GM21423 (cell line): Measurements from ENCODE around the gene AMOTL1.

Experiments
- ATAC-seq: cut with Tn5 transposase; IDR thresholded peaks from one replicate; pipeline ENCODE4 v1.9.1; 2021; ENCODE audit warnings: mild to moderate bottlenecking, moderate library complexity; ENCODE audit not compliant: unreplicated experiment

Gene AMOTL1, protein sequence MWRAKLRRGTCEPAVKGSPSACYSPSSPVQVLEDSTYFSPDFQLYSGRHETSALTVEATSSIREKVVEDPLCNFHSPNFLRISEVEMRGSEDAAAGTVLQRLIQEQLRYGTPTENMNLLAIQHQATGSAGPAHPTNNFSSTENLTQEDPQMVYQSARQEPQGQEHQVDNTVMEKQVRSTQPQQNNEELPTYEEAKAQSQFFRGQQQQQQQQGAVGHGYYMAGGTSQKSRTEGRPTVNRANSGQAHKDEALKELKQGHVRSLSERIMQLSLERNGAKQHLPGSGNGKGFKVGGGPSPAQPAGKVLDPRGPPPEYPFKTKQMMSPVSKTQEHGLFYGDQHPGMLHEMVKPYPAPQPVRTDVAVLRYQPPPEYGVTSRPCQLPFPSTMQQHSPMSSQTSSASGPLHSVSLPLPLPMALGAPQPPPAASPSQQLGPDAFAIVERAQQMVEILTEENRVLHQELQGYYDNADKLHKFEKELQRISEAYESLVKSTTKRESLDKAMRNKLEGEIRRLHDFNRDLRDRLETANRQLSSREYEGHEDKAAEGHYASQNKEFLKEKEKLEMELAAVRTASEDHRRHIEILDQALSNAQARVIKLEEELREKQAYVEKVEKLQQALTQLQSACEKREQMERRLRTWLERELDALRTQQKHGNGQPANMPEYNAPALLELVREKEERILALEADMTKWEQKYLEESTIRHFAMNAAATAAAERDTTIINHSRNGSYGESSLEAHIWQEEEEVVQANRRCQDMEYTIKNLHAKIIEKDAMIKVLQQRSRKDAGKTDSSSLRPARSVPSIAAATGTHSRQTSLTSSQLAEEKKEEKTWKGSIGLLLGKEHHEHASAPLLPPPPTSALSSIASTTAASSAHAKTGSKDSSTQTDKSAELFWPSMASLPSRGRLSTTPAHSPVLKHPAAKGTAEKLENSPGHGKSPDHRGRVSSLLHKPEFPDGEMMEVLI

DNA sequence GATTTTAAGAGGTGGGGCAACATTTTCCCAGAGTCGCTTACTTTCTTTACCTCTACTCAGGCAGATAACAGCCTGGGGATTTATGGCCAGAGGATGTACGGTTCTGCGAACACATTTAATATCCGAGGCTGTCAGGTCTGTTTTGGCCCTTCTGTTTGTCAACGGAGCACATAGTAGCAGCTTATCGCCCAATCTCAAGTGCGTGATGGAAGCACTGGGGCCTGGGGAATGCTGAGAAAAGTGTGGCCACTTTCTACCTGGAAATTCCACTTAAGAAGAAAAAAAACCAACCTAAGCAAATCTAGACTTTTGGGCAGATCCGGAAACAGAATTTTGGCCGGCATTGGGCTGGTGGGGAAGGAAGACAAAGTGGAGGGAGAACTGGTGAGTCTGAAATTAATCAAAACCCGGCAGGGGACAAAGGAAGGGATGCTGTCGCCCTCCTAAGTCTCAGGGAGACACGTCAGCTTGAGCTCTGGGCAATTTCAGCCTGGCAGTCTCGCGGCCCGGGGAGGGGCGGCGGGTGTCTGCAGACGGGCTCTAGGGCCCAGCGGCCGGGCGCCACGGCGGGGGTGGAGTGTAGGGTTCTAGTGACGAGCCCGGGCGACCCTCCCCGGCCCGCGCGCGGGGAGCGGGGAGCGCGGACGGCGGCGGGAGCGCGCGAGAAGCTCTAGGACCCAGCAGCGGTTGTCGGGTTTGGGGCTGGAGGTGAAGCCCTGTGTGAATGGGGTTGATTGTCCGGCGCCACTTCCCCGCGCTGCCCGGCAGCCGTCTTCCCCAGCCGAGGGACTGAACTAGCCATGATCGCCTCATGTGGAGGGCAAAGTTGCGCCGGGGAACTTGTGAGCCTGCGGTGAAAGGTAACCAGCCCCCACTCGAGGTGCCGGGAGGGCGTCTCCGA is at the start of gene AMOTL1:
Gene AMOTL1 (plus strand): TSS at position 656 of the 901 bp plus-strand sequence. CDS start 156 bp downstream, at position 812.
- peak; percentile 87 for ATAC-seq

DNA sequence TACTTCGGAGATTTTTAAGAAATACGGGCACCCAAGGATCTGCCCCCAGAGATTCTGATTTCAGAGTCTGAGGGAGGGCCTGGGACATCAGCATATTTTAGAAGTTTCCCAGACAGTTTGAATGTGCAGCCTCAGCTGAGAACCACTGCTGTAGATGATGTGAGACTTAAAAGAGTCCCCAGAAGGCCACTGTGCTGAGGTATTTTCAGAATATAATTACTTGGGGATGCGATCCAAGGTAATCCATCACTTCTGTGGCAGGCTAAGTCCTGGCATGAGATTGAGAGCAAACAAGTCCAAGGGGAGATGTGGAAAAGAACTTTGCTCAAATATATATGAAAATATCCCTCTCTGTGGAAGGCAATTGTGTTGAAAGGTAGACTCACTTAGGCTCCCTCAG is 48.3 kb upstream of the AMOTL1 start:
- no peak for ATAC-seq

DNA sequence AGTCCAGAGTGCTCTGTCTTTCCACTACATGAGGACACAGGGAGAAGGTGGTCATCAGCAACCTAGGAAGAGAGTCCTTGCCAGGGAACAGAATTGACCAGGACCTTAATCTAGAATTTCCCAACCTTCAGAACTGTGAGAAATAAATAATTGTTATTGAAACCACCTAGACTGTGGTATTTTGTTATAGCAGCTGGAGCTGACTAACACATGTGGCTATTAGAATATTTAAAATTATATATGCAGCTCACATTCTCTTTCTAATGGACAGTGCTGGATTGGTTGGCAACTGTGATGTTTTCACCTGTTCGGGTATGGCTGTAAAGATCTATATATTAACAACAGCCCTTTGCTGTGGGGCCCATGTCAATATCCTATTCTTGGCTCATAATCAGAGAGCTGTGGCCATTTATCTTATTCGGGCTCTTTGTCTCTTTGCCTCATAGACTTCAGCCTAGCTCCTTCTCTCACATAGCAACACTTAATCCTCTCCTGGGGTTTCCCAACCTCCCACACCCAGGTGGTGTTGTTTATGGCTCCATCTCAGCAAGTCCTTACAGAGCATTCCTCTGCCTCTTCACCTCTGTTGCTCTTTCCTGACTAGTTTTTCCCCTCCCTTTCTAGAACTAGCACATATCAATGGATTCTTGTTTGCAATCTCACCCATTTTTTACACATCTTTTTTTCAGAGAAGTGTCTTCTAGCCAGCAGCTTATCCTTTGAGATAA is 46.4 kb upstream of the AMOTL1 start:
- ATAC-seq = no peak

DNA sequence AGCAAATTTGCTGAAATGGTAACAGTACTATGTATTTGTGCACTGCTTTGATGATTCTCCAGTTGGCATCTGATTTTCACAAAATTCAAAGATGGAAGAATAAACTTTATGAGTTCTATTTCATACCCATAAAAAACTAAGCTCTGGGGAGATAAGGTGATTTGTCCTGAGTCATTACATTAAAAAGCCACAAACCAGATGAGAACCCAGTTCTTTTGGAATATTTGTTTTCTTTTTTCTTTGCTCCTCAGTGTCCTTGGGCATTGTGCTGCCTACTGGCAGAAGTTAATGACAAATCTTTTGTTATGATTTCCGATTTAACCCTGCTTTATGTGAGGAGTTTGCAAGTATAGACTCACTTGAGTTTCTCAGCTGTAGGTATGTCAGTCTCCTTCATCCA is 45.4 kb upstream of the AMOTL1 start:
- no peak for ATAC-seq

DNA sequence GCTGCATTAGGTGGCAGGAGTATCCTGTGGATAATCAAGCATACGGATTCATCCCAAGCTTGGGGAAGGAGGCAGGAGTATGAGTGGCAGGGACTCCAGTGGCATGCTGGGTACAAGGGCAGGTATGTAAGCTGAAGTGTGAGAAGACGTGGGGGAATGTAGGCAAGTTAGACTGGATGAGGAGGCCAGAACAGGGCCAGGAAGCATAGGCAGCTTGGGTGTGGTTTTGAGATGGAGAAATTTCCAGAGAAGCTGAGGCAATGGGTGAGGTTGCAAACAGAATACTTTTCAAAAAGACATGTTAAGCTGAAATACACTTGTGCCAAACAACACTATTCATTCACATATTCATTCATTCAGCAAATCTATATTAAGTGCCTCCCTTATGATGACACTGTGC is 43.1 kb upstream of the AMOTL1 start:
- no peak for ATAC-seq

DNA sequence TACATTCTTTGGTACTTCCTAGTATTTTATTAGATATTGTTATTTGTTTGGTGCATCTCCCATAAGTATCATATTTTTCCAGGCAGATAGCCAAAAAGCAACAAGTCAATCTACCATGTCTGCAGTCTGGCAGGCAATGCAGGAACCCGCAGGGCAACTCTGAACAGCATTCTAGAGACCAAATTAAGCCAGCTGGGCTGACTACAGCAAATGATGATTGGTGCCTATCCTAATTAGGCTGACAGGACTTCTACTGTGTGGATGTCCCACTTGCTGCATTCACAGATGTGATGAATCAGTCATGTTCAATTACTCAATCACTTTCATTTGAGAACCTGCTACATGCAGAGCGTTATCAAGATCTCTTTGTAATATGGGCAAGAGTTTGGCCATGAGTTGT is 40.3 kb upstream of the AMOTL1 start:
- no peak for ATAC-seq

DNA sequence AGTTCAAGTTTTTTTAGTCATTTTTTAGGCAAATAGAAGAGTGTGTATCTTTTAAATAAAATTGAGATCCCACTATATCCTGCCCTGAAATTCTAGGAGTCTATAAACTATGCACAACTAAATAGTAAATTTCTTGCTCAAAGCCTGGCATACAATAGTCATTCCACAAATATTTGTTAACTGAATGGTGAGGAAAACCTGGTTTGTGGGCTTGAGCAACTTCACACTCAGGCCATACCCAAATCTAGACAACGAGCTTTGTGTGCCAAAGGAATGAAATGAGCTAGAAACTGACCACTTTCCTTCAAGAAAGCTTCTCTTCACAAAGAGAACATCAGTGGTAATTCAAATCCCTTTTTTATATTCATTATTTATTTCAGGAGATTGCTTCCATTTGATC is 39.6 kb upstream of the AMOTL1 start:
- ATAC-seq = no peak

DNA sequence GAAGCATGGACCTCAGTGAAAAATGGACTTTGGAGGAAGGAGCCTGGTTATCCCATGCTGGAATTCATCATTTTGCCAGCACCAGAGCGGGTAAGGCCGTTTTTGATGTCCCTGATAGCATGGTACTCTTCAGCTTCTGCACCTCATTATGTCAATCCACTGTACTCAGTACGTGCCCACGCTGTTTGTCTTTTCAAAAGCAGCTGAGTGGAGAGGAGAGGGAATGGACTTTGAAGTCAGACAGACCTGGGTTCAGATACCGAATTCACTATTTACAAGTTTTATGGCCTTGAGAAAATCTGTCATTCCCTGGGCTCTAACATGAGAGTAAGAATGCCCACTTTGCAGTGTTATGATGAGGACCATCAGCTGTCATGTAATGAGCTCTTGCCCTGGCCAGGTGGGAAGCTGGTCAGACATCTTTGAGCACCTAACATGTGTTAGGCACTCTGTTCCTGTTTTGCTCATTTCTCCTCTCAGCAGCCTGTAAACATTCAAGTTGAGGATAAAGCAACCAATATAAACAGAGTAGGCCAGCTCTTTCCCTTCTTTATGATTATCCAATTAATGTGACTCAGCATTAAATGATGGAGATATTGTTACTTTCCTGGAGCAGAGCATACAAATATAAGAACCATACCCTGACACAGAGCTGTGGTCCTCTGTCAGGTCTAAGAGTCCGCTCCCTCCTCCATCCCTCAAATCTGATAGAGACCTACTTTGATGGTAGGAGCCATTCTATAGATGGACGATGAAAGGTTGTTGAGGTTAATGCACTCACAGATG is 39.0 kb upstream of the AMOTL1 start:
- no peak for ATAC-seq

DNA sequence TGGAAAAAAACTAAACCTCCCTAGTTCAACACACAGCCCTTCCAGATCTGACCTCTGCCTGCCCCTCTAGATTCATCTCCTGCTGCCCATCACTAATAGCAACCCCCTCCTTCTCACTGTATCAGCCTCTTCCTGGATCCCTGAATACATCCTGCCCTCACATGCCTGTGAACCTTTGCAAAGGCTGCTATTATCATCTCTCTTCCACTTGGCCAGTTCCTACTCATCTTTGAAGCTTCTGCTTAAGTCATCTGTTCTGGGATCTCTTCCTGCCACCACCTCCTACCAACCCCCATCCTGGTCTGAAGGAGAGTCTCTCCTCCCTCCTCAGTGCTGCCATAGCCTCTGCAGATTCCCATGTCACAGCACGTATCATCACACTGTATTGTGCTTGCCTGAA is 38.0 kb upstream of the AMOTL1 start:
- no peak for ATAC-seq

DNA sequence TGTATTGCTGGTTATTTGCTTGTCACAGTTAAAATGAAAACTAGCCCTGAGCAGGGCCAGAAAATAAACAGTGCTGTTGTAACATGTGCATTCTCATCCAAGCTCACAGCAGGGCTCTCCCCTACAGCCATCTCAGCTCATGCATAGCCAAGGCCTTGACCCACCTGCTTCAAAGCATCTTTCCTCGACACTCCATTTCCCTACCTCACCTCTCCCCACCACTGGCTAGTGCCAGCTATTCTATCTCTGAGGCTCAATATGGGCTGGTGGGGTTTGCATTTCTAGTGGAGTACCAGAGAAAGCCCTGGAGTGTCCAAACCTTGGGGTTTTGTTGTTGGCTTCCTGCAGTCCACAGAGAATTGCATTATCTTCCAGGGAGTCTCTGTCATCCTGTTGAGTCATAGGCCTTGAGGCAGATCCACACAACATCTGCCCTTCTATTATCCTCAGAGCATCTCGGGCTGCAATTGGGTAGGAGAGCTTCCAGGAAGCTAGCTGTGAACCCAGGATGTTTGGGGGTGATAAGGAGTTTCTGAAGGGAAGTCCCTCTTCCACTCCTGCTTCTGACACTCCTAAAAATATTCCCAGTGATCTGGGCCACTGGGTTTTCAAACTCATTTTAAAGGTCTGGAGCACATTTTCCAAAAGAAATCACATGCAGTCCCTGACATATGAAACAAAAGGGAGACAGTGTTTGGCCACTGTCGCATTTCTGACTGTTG is 36.1 kb upstream of the AMOTL1 start:
- no peak for ATAC-seq

DNA sequence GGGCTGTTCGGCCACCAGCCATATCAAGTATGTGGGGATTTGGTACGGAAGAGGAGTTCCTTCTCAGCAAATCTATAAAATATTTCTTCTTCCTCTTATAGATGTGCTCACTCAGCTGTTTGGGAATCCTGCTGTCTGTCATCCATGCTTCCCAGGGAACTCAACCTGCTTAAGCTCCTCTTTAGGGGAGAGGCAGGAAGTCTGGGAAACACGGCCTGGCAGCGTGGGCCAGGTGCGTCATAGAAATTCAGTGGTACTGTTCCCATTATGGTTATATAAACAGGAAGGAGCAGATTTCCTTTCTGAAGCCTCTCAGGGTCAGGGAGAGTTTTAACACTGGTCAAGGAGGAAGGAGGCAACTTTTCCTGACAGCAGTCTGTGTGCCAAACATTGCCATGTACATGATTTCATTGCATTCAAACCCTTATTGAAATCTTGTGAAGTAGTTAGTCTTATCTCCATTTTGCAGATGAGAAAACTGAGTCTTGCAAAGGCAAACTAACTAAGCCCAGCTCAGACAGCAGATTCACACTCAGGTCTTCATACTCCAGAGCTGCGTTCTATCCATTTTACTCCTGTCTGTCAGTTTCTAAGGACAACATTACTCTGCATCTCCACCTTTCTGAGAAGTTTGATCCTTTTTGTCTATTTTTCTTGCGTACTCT is 35.4 kb upstream of the AMOTL1 start:
- no peak for ATAC-seq

DNA sequence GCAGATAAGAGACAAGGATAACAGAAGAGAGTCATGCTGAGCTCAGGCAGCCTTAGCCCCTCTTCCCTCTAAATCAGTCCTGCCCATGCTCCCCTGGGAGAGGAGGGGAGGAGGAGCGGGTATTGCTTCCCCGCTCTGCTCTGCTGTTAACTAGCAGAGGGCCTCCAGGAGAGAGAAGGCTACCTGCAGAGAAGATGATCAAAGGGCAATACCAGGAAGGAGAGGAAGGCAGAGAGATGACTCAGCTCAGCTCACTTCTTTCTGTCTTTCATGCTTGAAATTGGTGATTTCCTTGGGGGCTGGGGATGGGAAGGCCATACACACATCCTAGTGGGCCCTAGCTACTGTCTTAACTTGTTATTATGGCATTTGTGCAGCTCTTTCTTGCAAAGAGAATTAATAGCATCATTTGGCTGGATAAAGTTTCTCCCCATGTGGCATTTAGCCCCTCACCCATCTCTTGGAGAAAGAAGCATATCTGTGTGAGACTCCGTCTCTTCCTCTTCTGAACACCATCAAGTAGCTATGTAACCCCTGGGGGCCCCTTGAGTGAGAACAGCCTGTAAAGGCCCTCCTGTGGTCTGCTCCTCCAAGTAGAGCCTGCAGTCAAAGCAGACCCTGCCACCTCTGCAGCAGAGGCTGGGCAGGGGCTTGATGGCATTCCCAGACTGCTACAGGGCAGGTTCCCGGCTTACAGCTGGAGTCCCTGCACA is 33.4 kb upstream of the AMOTL1 start:
- ATAC-seq = no peak

DNA sequence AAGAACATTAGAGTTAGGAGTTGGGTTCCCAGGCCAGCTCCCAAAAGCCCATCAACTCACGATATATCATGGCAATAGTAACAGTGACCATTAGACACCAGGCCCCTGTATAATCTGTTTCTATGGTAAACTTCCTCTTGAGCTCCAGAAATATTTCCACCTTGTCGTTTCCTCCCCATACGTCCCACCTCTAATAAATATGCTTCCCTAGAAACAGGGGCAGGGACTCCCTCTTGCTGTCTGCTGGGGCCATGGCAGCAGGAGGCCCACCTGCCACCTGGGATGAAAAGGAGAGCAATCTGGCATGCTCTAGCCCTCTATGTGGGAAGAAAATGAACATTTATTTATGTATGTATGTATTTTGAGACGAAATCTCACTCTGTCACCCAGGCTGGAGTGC is 32.2 kb upstream of the AMOTL1 start:
- no peak for ATAC-seq

DNA sequence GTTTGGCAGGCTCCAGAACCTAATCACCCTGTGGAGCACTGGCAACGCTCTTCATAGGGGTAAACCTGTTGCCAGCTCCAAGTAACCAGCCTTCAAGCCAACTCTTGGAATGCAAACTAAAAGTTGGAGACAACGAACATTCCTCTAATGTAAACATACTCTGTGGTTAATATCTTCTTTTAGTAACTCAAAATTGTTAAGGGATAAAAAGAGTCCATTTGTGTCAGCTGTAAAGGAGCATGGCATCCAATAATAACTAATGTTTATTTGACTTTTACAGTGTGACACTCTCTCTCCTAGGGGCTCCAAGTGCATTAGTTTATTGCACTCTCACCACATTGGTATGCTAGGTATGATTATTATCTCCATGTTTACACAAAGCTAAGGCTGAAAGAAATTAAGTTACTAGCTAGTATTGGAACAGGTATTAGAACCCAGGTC is 31.0 kb upstream of the AMOTL1 start:
- ATAC-seq = no peak

DNA sequence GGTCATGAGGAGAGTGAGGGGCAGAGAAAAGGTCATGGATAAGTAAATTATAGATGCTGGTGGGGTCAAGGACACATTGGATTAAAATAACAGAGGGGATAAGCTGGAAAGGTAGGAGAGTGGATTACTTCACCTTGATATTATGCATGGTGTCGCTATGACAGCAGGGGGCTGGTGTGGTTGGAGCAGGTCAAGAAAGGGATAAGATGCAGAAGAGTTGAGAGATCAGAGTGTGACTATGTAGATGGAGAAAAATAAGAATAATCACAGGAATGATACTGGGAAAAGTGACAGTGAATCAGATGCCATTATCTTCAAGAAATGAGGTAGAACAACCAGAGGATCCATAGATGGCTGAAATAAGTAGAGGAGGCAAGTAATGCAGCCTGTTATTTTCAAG is 29.4 kb upstream of the AMOTL1 start:
- ATAC-seq = no peak

DNA sequence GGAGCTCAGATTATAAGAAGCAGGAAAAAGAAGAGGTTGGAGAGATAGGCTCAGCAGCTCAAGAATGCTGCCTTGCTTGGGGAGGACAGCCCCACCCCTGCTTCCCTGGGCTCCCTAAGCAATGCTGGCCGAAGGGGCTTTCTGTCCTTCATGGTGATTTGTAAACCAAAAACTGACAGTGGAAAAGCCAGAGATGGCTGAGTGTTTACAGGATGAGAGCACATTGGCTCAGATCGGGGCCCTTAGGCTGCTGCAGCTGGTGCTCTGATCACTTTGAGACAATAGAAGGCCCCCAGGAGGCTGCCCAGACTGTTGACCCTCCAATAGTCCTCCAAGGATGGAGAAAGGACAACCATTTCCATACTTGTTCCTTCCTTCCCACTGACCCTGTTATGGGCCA is 28.8 kb upstream of the AMOTL1 start:
- ATAC-seq = no peak
